A549 (cell line): ENCODE measurements around the gene CBFA2T2. TPM values are rescaled to one million over a fixed set of nuclear protein-coding genes. Genes with fewer than 3 reads are reported as not detected.

Source experiments
- ATAC-seq, 2 experiments: fragments of 200-7000 bp in 1 of 2; fragments of >200 bp in 1 of 2; cut with Nextera tagmentation in 1 of 2; cut with Tn5 transposase in 1 of 2; 3 replicates each; pipeline versions ENCODE4 v1.8.0 to v1.9.1; 2018 to 2020; ENCODE audit warnings: mild to moderate bottlenecking in 1 of 2, moderate library complexity in 1 of 2
- CTCF ChIA-PET: fragments of 300-600 bp; sonication (Branson Sonifier 250); formaldehyde crosslinking; extraction: SDS; loops from one replicate; lab custom pipeline; 2021; ENCODE audit warnings: antibody characterized with exemption, inconsistent platforms; lab: Yijun Ruan, JAX
- POLR2A ChIA-PET: fragments of 350-600 bp; formaldehyde crosslinking; extraction: SDS; loops from one replicate; lab custom pipeline; 2021; ENCODE audit warnings: antibody characterized with exemption, inconsistent platforms; lab: Yijun Ruan, JAX
- DNase-seq, 2 experiments: peaks; one replicate each; pipeline versions ENCODE4 v3.0.0 to v3.0.0-alpha.2; 2011 to 2016; ENCODE audit warnings: low read depth in 1 of 2, low spot score in 1 of 2
- FAIRE-seq: peaks from 2 replicates; lab custom pipeline; 2011; peaks lifted over from hg19 to GRCh38; lab: Jason Lieb, UNC
- H3K27ac ChIP-seq, 2 experiments: fragments of >200 bp; sonication (Bioruptor Twin); formaldehyde crosslinking; 3 replicates each; pipeline ENCODE4 v1.5.1; 2016 to 2017
- H3K4me1 ChIP-seq: fragments of >200 bp; sonication (Bioruptor Twin); formaldehyde crosslinking; 3 replicates; pipeline ENCODE4 v1.6.1; 2016
- H3K4me2 ChIP-seq: fragments of >200 bp; sonication (Bioruptor Twin); formaldehyde crosslinking; 3 replicates; pipeline ENCODE4 v1.6.1; 2016
- H3K4me3 ChIP-seq: fragments of >200 bp; sonication (Bioruptor Twin); formaldehyde crosslinking; 3 replicates; pipeline ENCODE4 v1.5.1; 2016
- H3K9me3 ChIP-seq: fragments of >200 bp; sonication (Bioruptor Twin); formaldehyde crosslinking; 3 replicates; pipeline ENCODE4 v1.6.1; 2016
- BHLHE40 ChIP-seq: IDR thresholded peaks from 2 replicates; pipeline ENCODE4 v1.6.1; 2012; ENCODE audit warnings: low read depth, low read length, inconsistent platforms
- CHD4 ChIP-seq: fragments of 200-600 bp; sonication (generic); IDR thresholded peaks from 2 replicates; pipeline ENCODE4 v1.6.1; 2016; ENCODE audit warnings: antibody characterized with exemption, mild to moderate bottlenecking, borderline replicate concordance
- CTCF ChIP-seq: fragments of >200 bp; sonication (Bioruptor Twin); formaldehyde crosslinking; IDR thresholded peaks from 3 replicates; pipeline ENCODE4 v1.5.1; 2016
- EHF ChIP-seq: fragments of 250-450 bp; sonication (Bioruptor Pico); IDR thresholded peaks from 2 replicates; pipeline ENCODE4 v1.5.0; 2020; ENCODE audit warnings: mild to moderate bottlenecking
- ELK1 ChIP-seq: fragments of 150-350 bp; IDR thresholded peaks from 2 replicates; pipeline ENCODE4 v1.6.1; 2014; ENCODE audit warnings: low read depth, mild to moderate bottlenecking, low read length
- ESRRA ChIP-seq: fragments of 150-350 bp; IDR thresholded peaks from 2 replicates; pipeline ENCODE4 v1.6.1; 2014; ENCODE audit warnings: mild to moderate bottlenecking, low read length, borderline replicate concordance
- HDAC2 ChIP-seq: fragments of 200-600 bp; sonication (generic); IDR thresholded peaks from 2 replicates; pipeline ENCODE4 v1.6.1; 2016
- HES2 ChIP-seq: fragments of >200 bp; sonication (Bioruptor Twin); formaldehyde crosslinking; IDR thresholded peaks from 2 replicates; pipeline ENCODE4 v1.6.1; 2016
- HOXA7 ChIP-seq: fragments of 250-450 bp; sonication (Bioruptor Pico); IDR thresholded peaks from 2 replicates; pipeline ENCODE4 v1.5.0; 2020; ENCODE audit warnings: mild to moderate bottlenecking, moderate library complexity
- HOXB13 ChIP-seq: fragments of 250-450 bp; sonication (Bioruptor Pico); IDR thresholded peaks from 2 replicates; pipeline ENCODE4 v1.5.0; 2020; ENCODE audit warnings: low read depth, mild to moderate bottlenecking, moderate library complexity
- JUN ChIP-seq, 2 experiments: fragments of >200 bp; sonication (Bioruptor Twin); formaldehyde crosslinking; IDR thresholded peaks; 2 replicates in 1 of 2; 3 replicates in 1 of 2; pipeline ENCODE4 v1.6.1; 2016 to 2017
- KDM5A ChIP-seq: fragments of 200-600 bp; sonication (generic); IDR thresholded peaks from 2 replicates; pipeline ENCODE4 v1.6.1; 2016; ENCODE audit warnings: antibody characterized with exemption, mild to moderate bottlenecking
- MAFK ChIP-seq: fragments of 450-650 bp; IDR thresholded peaks from 2 replicates; pipeline ENCODE4 v1.6.1; 2014; ENCODE audit not compliant: partially characterized antibody
- MAX ChIP-seq: IDR thresholded peaks from 2 replicates; pipeline ENCODE4 v1.6.1; 2012
- MYC ChIP-seq: IDR thresholded peaks from 2 replicates; pipeline ENCODE4 v1.6.1; 2012; ENCODE audit warnings: mild to moderate bottlenecking, inconsistent platforms, low read length, improper control_type of control experiment, borderline replicate concordance
- NPAS2 ChIP-seq: fragments of 250-450 bp; sonication (Bioruptor Pico); IDR thresholded peaks from 2 replicates; pipeline ENCODE4 v1.8.0; 2022; ENCODE audit warnings: mild to moderate bottlenecking, moderate library complexity, borderline replicate concordance
- NR3C1 ChIP-seq: fragments of >200 bp; sonication (Bioruptor Twin); formaldehyde crosslinking; IDR thresholded peaks from 3 replicates; pipeline ENCODE4 v1.6.1; 2017
- RAD21 ChIP-seq, 2 experiments: fragments of >200 bp in 1 of 2; sonication (Bioruptor Twin) in 1 of 2; formaldehyde crosslinking in 1 of 2; IDR thresholded peaks in 1 of 2; conservative IDR thresholded peaks in 1 of 2; 2 replicates in 1 of 2; 3 replicates in 1 of 2; pipeline ENCODE4 v1.6.1; 2012 to 2018; ENCODE audit warnings: inconsistent platforms in 1 of 2
- RFX5 ChIP-seq: fragments of 450-650 bp; IDR thresholded peaks from 2 replicates; pipeline ENCODE4 v1.7.1; 2014; ENCODE audit warnings: antibody characterized with exemption, mild to moderate bottlenecking, moderate library complexity
- RNF2 ChIP-seq: fragments of 200-600 bp; sonication (generic); IDR thresholded peaks from 2 replicates; pipeline ENCODE4 v1.6.1; 2016; ENCODE audit warnings: low read depth, mild to moderate bottlenecking, antibody characterized with exemption, moderate library complexity, borderline replicate concordance
- SMC3 ChIP-seq: fragments of >200 bp; sonication (Bioruptor Twin); formaldehyde crosslinking; IDR thresholded peaks from 3 replicates; pipeline ENCODE4 v1.6.1; 2018; ENCODE audit warnings: inconsistent platforms
- ZSCAN20 ChIP-seq: fragments of 250-450 bp; sonication (Bioruptor Pico); IDR thresholded peaks from 2 replicates; pipeline ENCODE4 v1.8.0; 2022; ENCODE audit warnings: mild to moderate bottlenecking, moderate library complexity
- WGBS: methylation state at CpG from one replicate; pipeline ENCODE4 v1.1.6; 2017; ENCODE audit errors: missing lambda C conversion rate; 5-methylcytosine and 5-hydroxymethylcytosine counted together
- polyA plus RNA-seq, 4 experiments: library from polyadenylated mRNA; depleted of rRNA in 3 of 4; stranded (reverse); fragments of >200 nt; fragmentation: RNase III in 1 of 4; extraction: RNeasy Plus Mini Kit Qiagen cat#74134 plus additional on column Dnase treatment in 1 of 4; gene quantifications; 2 replicates in 3 of 4; 3 replicates in 1 of 4; pipeline ENCODE4 v1.2.3, GENCODE V29; 2011 to 2017

The CBFA2T2 gene
- polyA plus RNA-seq, 2 of the 4 experiments (the other 2 are of a cell fraction) = 6.8 to 9.4 TPM

- TF ChIP-seq ELK1 (no peak), KDM5A (no peak), NPAS2 (no peak)
- TF ChIP-seq, all 56 proteins: peak for 0
Observed at GRCh38 chr20:33666293-33667244, 176.7 kb downstream of the CBFA2T2 start, which contains the start of gene ACTL10 (continued).

- 97% methylated on average over 40 of the region's 55 CpGs for WGBS
- ChIA-PET POLR2A (no interaction called here), CTCF (interaction anchor here (0.6 to 2.2 kb wide), 13 partner anchors 11 to 222 kb away, joined by 3 to 9 read pairs (median 5); no protein-coding TSS in a partner anchor)
- Histone ChIP-seq H3K4me3 (no peak overlapping the region), H3K4me1 (peaks cover 17% of the 10 kb centered on the region), H3K4me2 (no peak overlapping the region), H3K9me3 (no peaks in the 10 kb centered on the region), H3K27ac (no peak overlapping the region)
- ATAC-seq = no peak
- no peak for DNase-seq
- no peak for FAIRE-seq
- TF ChIP-seq MAFK (no peak), RFX5 (no peak), MYC (no peak), HOXB13 (no peak)
Observed at GRCh38 chr20:33667245-33667675, 177.4 kb downstream of the CBFA2T2 start.

GRCh38 chr20:33667676-33668465 is 178.0 kb downstream of the CBFA2T2 start:
- DNase-seq (peak; percentile 51 to 60), ATAC-seq (peak in 1 of 2 experiments; percentile 40; a peak in 3 of 6 replicates), FAIRE-seq (no peak)
- Histone ChIP-seq H3K27ac (no peak overlapping the region), H3K4me2 (no peak overlapping the region), H3K9me3 (no peaks in the 10 kb centered on the region), H3K4me3 (no peak overlapping the region), H3K4me1 (peaks cover 18% of the 10 kb centered on the region)
- WGBS = 91% methylated on average over 35 of the region's 47 CpGs
- TF ChIP-seq RAD21 (conservative IDR thresholded peaks at IDR 0.05 in 1 of 2, IDR thresholded peaks at IDR 0.05 in 1 of 2) (peak; percentile 54 to 56), SMC3 (peak; percentile 43; the same call in 2 of the 3 replicates), JUN (IDR thresholded peaks at IDR 0.05) (no peak), CTCF (peak; percentile 45)
- POLR2A ChIA-PET = interaction anchor here (0.5 kb wide), 1 partner anchor 343 kb away, joined by 3 read pairs; no protein-coding TSS in a partner anchor
- CTCF ChIA-PET = interaction anchor here (0.6 to 2.2 kb wide), 18 partner anchors 11 to 462 kb away, joined by 3 to 9 read pairs (median 4); no protein-coding TSS in a partner anchor

GRCh38 chr20:33668466-33669155 is 178.7 kb downstream of the CBFA2T2 start:
- 95% methylated on average over 13 of the region's 13 CpGs for WGBS
- Histone ChIP-seq H3K9me3 (no peaks in the 10 kb centered on the region), H3K27ac (no peak overlapping the region), H3K4me3 (no peak overlapping the region), H3K4me1 (peaks cover 23% of the 10 kb centered on the region), H3K4me2 (no peak overlapping the region)
- POLR2A ChIA-PET = interaction anchor here (0.5 to 0.6 kb wide), 2 partner anchors 342 to 414 kb away, joined by 3 read pairs; no protein-coding TSS in a partner anchor
- CTCF ChIA-PET = interaction anchor here (0.6 to 2.2 kb wide), 12 partner anchors 11 to 461 kb away, joined by 3 to 9 read pairs (median 4); no protein-coding TSS in a partner anchor
- no peak for DNase-seq
- no peak; the same call in 1 of the 2 replicates for TF ChIP-seq CHD4
- no peak for TF ChIP-seq MAX
- TF ChIP-seq MYC = no peak
- TF ChIP-seq RNF2 = no peak
- no peak for TF ChIP-seq SMC3
- no peak for TF ChIP-seq NR3C1
- no peak for TF ChIP-seq RFX5
- TF ChIP-seq HOXA7 (CRISPR knock-in tag) = no peak
- no peak for TF ChIP-seq ESRRA
- TF ChIP-seq HDAC2 = no peak
- TF ChIP-seq BHLHE40 = no peak
- no peak for TF ChIP-seq ZSCAN20 (CRISPR knock-in tag)
- TF ChIP-seq EHF (CRISPR knock-in tag) = no peak
- no peak for TF ChIP-seq HES2
- no peak for ATAC-seq
- no peak for FAIRE-seq
